Ishikawa (cell line): ENCODE data around the gene STRADB.

Source experiments
- EP300 ChIP-seq: IDR thresholded peaks from 2 replicates; pipeline ENCODE4 v1.6.1; 2012; ENCODE audit warnings: borderline replicate concordance
- MAX ChIP-seq: IDR thresholded peaks from 2 replicates; pipeline ENCODE4 v1.6.1; 2012
- RAD21 ChIP-seq: IDR thresholded peaks from 2 replicates; pipeline ENCODE4 v1.6.1; 2012; ENCODE audit warnings: low read depth
- TEAD4 ChIP-seq: IDR thresholded peaks from 2 replicates; pipeline ENCODE4 v1.6.1; 2012
- USF1 ChIP-seq: IDR thresholded peaks from 2 replicates; pipeline ENCODE4 v1.6.1; 2012
- YY1 ChIP-seq: IDR thresholded peaks from 2 replicates; pipeline ENCODE4 v1.6.1; 2012; ENCODE audit warnings: low read depth

GRCh38 chr2:201448701-201449100 lies 2.8 kb upstream of the STRADB start:
- TF ChIP-seq TEAD4 (no peak), MAX (no peak), EP300 (no peak), RAD21 (no peak), YY1 (no peak), USF1 (no peak)
